Measurements from ENCODE around the gene ACOX3. TPM values are rescaled to one million over a fixed set of nuclear protein-coding genes. Genes with fewer than 3 reads are reported as not detected.
A peak's percentile ranks its signal among the peaks of the same experiment; 100 is the strongest.

The ACOX3 gene
- polyA plus RNA-seq, 3 donors, result 16.4 to 19.4 (median 17.3) TPM

DNA sequence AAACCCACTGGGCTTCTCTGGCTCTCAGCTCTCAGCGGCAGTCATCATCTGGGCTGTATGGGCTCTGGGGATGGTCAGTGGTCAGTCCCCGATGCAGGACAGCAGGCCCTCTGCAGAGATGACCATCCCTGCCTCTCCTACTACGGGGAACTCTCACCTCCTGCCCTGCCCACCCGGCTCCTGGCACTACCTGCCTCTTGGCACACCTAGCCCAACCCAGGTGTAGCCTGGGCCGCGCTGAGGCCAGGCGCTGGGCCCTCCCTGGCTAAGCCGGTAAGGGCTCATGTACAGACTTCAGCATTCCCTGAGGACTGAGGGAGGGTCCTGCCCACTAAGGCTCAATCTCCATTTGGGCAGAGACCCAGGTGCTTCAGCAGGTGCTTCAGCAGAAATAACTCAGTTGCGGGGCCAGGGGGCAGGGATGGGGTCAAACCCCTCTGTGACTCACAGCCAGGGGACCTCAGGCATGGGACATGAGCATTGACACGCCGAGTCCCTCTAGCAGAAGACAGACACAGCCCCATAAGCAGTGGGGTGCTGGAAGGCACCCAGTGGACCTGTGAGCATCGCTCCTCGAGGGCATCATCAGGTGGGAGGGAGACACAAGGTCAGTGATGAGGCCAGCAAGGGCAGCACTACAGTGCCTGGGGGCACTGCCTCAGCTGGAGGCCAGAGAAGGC, 71.0 kb downstream of the ACOX3 start:
- no peak for DNase-seq (ENCODE audit: extremely low read depth in 1 of 11, low read depth in 9 of 11, low spot score in 4 of 11)

DNA sequence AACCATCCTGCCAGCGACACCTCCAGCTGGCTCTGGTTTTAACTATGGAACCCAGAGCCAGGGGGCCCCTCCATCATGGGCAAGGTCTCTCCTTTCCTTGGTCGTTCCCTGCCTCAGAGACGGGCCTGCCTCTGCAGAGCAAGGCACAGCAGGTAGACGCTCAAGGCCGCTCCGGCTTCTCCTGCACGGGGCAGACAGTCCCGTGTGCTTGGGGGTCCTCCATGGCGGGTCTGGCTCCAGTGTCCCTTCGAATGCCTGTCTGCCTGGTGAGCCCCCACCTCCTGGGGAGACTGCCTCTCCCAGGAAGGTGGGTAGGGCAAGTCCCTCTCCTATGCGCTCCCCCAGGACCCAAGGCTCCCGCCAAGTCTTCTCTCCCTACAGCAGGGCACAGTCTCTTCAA, 71.5 kb downstream of the ACOX3 start:
- no peak for DNase-seq (ENCODE audit: extremely low read depth in 1 of 11, low read depth in 9 of 11, low spot score in 4 of 11)

DNA sequence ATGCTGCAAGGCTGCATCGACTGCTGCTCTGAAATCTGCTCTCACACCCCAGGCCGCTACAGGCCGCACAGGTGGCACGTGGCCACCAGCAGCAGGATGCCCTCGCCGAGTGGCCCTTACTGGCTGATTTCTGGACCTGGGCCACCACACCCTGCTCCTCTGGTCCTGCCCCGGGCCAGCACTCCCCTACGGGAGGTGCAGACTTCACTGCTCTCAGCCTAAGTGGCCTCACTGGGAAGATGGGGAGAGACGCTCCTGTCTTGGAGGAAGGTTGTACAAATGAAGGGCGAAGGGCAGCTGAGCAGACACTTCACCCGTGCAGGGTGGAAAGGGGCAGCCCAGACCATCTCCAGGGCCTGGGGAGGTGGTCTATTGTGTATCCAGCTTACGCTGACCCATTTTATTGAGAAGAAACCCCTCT, 72.5 kb downstream of the ACOX3 start:
- no peak for DNase-seq (ENCODE audit: extremely low read depth in 1 of 11, low read depth in 9 of 11, low spot score in 4 of 11)

DNA sequence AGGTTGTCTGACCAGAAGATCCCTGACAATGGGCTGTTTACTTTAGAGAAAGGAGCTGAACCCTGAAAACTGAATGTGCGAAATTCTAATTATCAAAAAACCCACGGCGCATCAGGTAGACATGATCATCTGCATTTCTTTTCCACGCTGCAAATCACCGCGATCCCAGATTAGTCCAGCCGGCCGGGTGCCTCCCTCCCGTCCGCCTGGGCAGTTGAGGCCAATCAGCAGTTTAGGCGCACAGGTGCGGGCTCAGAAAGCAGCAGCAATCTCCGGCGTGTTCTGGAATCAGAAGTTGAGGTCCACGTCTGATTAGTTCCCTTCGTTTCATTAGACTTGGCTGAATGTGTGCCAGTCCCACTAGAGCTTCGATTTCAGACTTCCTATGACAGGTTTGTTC, 73.9 kb downstream of the ACOX3 start:
- no peak for DNase-seq (ENCODE audit: extremely low read depth in 1 of 11, low read depth in 9 of 11, low spot score in 4 of 11)

DNA sequence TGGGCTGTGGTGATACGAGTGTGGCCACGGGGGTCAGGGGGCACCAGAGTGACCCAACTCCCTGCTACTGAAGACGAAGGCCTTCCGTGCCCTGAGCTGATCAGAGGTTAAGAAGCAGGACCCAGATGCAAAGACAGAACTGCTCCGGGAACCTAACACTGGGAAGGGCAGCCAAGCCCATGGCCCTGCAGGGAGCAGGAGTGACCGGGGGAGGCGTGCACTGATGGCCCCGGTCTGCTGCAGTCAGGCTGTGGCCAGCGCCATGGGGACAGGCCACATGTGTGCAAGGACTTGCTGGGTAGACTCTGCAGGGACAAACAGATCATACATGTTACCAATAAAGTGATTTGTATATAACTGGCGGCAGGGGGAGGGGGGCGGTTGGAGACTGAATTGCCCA, 74.6 kb downstream of the ACOX3 start:
- no peak for DNase-seq (ENCODE audit: extremely low read depth in 1 of 11, low read depth in 9 of 11, low spot score in 4 of 11)

DNA sequence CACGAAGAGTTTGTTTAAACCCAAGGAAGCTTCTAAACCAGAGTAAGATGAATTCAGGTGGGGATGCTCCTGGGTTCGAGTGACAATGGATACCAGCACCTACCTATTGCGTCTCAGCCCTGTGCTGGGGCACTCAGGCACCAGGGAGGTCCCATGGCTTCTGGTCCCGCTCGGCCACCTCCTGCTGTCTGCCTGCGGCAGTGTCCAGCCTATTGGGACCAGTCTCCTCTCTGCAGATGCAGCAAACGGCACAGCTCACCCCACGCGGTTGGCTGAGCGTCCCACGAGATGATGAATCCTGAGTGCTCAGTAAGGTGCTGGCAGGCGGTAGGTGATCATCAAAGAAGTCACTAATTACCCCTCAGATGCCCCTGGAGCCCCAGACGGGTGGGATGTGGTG, 75.2 kb downstream of the ACOX3 start:
- no peak for DNase-seq (ENCODE audit: extremely low read depth in 1 of 11, low read depth in 9 of 11, low spot score in 4 of 11)

DNA sequence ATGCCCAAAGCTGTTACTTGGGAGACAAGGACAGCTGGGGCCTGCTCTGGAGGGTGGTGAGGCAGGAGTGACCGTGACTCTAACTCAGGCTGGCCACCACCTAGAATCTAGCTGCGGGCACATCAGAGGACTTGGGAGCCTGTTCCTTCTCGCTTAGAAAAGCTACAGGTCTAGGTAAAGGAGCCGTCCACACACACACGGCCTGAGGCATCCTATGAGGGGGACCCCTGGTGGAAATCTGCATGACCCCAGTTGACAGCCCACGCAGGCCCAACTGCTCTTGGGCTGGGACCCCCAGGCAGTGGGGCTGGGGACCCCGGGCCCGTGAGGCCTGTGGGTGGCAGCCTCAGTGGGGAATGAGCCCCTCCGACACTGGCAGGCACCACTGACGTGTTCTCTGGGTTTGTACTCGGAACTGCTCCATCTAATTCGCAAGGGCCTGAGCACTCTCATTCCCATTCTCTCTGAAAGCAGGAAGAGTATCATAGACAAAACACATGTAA, 75.6 kb downstream of the ACOX3 start:
- DNase-seq (ENCODE audit: extremely low read depth in 1 of 11, low read depth in 9 of 11, low spot score in 4 of 11), result no peak

DNA sequence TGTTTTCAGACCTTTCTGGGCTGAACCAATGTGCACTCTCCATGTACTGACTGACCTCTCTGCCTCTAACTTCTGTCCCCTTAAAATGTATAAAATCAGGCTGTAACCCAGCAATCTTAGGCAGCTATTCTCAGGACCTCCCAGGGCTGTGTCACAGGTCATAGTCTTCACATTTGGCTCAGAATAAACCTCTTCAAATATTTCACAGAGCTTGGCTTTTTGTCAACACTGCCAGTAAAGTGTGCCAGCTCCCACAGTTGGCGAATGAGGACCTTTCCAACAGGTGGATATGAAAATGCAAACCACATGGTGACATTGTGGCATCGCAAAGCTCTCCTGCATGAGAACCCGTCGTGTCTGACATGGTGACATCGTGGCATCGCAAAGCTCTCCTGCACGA, 76.4 kb downstream of the ACOX3 start:
- no peak for DNase-seq (ENCODE audit: extremely low read depth in 1 of 11, low read depth in 9 of 11, low spot score in 4 of 11)

DNA sequence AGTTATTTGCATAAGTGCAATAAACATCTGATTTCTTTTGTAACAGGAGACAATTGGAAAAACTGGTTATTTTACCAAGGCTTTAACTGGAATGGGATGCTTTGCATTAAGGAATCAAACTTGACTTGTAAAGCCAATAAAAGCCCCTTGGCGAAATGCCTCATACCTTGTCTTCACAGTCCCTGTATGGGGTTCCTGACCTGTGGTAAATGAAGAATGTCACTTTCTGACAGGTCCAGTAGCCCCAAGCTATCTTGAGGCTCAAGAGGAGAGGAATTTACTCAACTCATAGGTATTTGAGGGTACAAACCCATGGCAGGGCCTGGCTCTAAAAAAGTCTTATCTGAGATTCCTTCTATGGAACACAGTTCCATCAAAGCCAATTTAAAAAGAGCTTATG, 78.0 kb downstream of the ACOX3 start:
- no peak for DNase-seq (ENCODE audit: extremely low read depth in 1 of 11, low read depth in 9 of 11, low spot score in 4 of 11)

DNA sequence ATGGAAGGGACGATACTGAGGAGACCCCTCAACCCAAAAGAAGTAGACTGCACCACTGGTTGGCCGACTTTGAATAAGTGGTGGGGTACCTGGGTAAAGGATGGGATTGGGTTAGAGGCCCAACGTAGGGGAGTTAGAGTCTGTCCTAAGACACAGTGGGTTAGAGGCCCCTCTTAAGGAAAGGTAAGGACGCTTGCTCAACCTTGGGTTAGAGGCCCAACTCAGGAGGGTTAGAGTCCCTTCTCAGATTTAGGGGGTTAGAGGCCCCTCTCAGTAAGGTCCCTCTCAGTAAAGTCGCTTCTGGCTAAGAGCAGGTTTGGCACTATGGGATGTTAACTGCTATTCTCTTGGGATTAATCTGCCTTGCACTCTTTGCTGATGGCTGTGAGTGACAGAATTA, 81.3 kb downstream of the ACOX3 start:
- no peak for DNase-seq (ENCODE audit: extremely low read depth in 1 of 11, low read depth in 9 of 11, low spot score in 4 of 11)

DNA sequence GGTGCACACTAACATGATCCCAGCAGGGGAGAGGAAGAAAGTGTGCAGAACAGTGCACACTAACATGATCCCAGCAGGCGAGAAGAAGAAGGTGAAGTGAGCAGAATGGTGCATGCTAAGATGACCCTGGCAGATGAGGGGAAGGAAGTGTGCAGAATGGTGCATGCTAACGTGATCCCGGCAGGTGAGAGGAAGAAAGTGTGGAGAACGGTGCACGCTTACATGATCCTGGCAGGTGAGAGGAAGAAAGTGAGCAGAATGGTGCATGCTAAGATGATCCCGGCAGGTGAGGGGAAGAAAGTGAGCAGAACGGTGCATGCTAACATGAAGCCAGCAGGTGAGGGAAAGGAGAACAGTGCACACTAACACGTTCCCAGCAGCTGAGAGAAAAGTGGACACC, 83.7 kb downstream of the ACOX3 start:
- DNase-seq (ENCODE audit: extremely low read depth in 1 of 11, low read depth in 9 of 11, low spot score in 4 of 11), result no peak

DNA sequence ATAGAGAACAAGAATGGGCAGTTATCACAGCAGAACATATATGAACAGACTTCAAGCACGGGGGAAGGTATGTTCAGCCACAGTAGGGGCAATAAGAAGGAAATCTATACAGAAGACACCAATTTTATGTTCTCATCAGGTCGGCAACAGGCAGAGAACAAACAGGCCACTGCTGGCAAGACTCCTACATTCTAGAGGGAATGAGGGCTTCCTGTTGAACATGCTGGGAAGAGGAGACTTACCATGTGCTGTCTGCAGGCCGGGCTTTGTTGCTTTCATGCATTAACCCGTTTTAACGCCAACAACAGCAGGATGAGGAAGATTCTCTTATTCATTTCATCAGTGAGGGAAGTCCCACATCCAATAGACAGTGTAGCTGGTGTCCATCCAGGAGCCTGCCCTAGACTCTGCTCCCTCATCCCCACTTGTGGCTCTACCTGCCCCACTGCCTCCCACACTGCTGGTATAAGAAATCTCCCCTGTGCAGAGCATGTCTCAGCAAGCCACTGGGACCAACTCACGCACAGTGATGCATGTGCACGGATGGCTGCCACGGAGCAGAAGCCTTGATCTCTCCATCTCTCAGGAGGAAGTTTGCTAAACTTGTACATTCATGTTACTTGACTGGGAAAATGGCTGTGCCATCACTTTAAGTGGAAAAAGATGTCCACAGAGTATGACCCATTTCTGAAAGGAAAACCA, 84.5 kb downstream of the ACOX3 start:
- no peak for DNase-seq (ENCODE audit: extremely low read depth in 1 of 11, low read depth in 9 of 11, low spot score in 4 of 11)

DNA sequence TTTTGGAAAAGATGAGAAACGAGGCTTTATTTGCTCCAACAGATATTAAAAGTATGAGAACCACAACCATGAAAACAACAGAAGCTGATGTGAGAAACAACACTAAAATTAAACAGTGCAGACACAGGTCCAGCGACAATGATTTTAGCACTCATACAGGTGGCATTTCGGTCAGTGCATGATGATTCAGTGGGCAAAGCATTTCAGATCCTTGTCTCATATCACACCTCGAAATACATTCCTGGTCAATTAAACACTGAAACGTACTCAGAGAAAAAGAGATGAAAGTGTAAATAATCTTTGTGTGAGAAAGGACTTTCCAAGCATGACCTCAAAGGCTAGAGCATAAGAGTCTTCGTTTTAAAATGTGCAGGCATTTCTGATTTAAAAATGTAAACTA, 85.2 kb downstream of the ACOX3 start:
- no peak for DNase-seq (ENCODE audit: extremely low read depth in 1 of 11, low read depth in 9 of 11, low spot score in 4 of 11)

DNA sequence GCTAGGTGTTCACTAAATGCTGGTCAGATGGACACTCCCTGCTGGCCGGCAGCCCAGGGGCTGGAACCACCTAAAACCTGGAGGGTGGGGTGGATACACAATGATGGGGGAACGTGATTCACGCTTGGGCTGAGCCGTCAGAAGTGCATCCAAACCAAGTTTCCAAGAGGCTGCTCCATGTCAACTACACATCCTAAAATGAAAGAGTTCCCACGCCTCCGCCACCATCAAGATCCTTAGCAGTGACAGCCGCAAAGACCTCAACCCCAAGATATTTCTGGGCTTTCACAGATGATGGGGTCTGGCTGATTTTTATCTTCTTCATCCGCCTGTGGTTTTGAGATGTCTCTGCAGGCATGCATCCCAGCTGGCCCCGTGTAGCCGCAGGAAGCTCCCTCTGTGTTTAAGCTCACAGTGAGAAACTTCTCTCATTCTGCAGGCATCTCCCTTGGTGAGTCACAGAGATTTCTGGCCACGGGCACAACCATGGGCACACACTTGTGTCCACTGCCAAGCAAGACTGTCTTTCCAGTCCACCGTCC, 86.5 kb downstream of the ACOX3 start:
- no peak for DNase-seq (ENCODE audit: extremely low read depth in 1 of 11, low read depth in 9 of 11, low spot score in 4 of 11)

DNA sequence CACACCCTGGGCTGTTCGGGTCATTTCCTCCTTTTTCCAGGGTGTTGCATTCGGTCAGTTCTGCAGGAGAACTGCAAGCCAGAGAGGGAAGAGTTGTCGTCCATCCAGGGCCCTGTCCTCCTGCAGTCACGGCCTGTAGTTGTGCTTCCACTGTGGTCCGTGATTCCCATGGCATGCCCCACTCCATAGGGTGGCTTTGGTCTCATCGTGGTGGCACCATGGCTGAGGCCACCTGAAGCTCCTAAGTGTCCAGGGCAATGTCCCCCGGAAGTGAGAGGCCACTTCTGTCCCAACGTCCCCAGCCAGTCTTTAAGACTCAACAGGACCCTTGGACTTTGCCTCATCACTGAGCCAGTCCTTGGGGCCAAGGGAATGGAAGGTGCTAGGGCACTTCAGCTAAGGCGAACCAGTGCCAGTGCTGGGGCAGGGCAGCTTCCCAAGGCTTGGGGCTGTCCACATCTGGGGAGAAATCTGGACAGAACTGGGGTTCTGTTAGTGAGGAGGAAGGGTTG, 87.3 kb downstream of the ACOX3 start:
- no peak for DNase-seq (ENCODE audit: extremely low read depth in 1 of 11, low read depth in 9 of 11, low spot score in 4 of 11)

DNA sequence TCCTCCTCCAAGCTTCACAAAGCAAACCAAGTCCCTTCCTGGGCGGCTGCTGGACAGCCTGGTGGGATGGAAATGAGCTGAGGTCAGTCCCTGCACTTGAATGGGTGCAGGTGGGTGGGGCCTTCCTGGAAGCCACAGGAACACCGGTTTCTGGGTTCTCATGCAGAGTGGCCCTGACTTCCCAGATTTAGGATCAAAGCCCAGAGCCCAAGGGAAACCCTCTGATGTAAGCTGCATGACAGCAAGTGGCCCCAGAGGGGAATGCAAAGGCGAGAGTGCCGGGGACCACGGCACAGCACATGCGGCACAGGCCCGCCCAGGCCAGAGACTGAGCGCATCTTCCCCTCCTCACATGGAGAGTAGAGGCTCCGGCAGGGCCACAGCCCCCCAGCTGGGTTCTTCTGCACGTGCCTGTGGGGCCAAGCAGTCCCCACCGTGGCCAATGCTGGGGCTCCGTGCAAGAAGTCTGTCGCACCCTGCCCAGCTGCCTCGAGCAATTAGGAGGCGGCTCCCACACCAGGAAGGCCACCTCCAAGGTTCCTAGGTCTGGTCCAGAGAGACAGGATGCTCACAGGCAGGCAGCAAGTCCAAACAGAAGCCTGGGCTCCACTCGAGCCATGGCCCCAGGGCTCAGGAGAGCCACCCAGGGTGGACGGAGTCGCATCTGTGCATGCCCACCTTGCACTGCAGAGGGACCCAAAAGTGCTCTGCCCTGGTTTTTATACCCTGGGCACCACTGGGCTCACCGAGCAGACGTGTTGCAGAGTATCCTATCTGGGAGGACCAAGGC, 88.0 kb downstream of the ACOX3 start:
- no peak for DNase-seq (ENCODE audit: extremely low read depth in 1 of 11, low read depth in 9 of 11, low spot score in 4 of 11)

DNA sequence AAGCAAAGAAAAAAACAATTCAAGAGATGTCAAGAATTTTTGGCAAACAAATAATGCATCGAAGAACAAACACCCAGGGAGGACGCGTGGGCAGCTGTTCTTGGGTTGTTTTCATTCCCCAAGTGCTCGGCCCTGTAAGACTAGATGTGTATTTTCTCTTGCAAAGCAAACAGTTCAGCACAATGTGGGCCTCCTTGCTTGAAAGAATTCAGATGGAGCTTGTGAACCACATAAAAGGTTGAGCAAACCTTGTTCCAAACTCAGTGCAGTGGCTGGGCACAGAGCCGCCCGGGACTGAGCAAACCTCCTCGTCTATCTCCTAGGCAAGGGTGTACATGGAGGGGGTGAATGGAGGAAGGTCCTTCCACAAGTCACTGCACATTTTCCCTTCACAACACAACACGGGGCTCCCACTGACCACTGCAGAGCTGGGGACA, 88.6 kb downstream of the ACOX3 start:
- peak in 8 of 11 donors; percentile 32 to 76 (median 58) for DNase-seq (ENCODE audit: extremely low read depth in 1 of 11, low read depth in 9 of 11, low spot score in 4 of 11)

DNA sequence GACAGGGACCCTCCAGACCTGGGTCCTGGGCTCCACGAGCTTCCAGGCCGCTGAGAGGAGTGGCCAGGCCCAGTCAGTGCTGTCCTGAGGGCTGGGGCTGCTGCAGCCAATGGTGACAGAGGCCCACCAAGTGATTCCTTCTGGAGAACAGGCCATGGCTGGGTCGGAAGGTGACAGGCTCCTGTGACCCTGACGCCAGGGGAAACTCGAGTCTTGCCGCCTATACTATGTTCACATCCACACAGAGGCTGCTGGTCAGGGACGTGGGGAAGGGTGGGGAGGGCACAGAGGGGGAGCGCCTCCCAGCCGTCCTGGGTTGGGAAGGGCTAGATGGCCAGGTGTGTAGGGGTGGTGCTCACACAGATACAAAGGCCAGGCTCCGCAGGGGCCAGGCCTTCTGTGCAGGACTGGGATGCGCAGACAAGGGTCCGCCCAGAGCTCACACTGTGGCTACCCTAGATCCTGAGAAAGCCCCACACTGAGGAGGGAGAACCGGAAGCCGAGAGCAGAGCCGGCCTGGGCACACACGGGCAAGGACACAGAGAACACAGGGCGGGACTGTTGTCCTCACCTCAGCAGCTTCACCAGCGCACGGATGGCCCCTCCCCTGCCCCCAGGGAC, 89.6 kb downstream of the ACOX3 start:
- DNase-seq (ENCODE audit: extremely low read depth in 1 of 11, low read depth in 9 of 11, low spot score in 4 of 11), result no peak

DNA sequence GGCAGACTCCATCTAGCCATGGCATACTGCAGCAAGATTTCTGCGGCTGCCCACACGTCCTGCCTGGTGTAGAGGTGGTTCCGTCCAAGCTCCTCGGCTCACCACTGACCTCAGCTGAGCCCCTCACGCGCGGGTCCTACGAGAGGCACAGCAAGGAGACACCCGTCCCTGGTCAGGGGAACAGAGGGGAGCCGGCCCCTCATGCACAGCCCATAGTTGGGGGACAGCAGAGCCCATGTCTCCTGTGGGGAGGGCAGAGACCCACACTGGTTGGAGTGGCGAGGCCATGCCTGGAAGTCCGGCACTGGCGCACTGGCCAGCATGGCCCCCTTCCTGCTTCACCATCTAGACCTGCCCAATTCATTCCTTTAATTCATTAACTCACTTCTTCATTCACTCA, 90.2 kb downstream of the ACOX3 start:
- no peak for DNase-seq (ENCODE audit: extremely low read depth in 1 of 11, low read depth in 9 of 11, low spot score in 4 of 11)

Data from renal cortex interstitium (tissue), 11 donors.